Ectodermal cell (in vitro differentiated cells): Measurements from ENCODE around the gene KCNQ1.

ENCODE experiments used
- H3K27ac ChIP-seq: 2 replicates; pipeline ENCODE4 v1.7.0; 2013; ENCODE audit warnings: mild to moderate bottlenecking, low read depth, low read length; ENCODE audit not compliant: insufficient read depth, poor library complexity, severe bottlenecking
- H3K27me3 ChIP-seq: 2 replicates; pipeline ENCODE4 v1.7.0; 2013; ENCODE audit warnings: mild to moderate bottlenecking, low read length; ENCODE audit not compliant: insufficient read depth, control insufficient read depth, poor library complexity, severe bottlenecking
- H3K36me3 ChIP-seq: one replicate; pipeline ENCODE4 v1.7.0; 2013; ENCODE audit warnings: low read length; ENCODE audit not compliant: control insufficient read depth, insufficient read depth
- H3K4me1 ChIP-seq: one replicate; pipeline ENCODE4 v1.7.0; 2013; ENCODE audit warnings: low read length; ENCODE audit not compliant: control insufficient read depth, insufficient read depth
- H3K4me3 ChIP-seq: 2 replicates; pipeline ENCODE4 v1.7.0; 2013; ENCODE audit warnings: low read depth, low read length, control low read depth; ENCODE audit not compliant: insufficient read depth
- H3K9me3 ChIP-seq: 2 replicates; pipeline ENCODE4 v1.7.0; 2013; ENCODE audit warnings: mild to moderate bottlenecking, low read length, moderate library complexity; ENCODE audit not compliant: control insufficient read depth
- WGBS, 2 experiments: methylation state at CpG; one replicate each; pipeline ENCODE4 v1.1.7; 2013; ENCODE audit warnings: missing lambda C conversion rate in 2 of 2; 5-methylcytosine and 5-hydroxymethylcytosine counted together

Gene KCNQ1

DNA sequence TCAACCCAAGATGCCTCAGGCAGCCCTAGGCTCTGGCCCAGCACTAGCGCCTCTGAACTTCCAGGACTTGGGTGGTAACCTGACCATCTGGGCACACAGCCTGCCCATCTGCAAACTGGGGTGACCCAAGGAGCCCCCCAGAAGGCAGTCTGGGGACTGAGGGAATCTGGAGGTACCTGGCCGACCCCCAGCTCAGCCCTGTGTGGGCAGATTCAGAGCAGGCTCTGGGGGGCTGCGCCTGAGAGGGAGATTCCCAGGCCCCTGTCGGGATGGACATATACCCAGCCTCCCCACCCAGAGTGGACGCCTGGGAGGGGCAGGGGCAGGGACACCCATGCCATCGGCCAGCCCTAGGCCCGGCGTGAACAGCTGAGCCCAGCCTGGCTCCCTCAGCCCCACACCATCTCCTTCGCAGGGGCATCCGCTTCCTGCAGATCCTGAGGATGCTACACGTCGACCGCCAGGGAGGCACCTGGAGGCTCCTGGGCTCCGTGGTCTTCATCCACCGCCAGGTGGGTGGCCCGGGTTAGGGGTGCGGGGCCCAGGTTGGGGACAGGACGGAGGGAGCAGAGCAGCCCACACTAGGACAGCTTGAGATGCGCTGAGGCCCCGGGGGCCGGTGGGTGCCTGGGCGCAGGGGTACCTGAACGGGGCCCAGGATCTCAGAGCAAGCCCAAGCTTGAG lies 126.9 kb downstream of the KCNQ1 start:
- Histone ChIP-seq H3K36me3 (no peaks in the 10 kb centered on the region), H3K4me3 (no peak overlapping the region), H3K9me3 (no peaks in the 10 kb centered on the region), H3K27me3 (no peaks in the 10 kb centered on the region), H3K4me1 (peaks cover 8% of the 10 kb centered on the region), H3K27ac (no peak overlapping the region)
- WGBS, 2 experiments = 93 to 95% methylated on average over 23 of the region's 23 CpGs

DNA sequence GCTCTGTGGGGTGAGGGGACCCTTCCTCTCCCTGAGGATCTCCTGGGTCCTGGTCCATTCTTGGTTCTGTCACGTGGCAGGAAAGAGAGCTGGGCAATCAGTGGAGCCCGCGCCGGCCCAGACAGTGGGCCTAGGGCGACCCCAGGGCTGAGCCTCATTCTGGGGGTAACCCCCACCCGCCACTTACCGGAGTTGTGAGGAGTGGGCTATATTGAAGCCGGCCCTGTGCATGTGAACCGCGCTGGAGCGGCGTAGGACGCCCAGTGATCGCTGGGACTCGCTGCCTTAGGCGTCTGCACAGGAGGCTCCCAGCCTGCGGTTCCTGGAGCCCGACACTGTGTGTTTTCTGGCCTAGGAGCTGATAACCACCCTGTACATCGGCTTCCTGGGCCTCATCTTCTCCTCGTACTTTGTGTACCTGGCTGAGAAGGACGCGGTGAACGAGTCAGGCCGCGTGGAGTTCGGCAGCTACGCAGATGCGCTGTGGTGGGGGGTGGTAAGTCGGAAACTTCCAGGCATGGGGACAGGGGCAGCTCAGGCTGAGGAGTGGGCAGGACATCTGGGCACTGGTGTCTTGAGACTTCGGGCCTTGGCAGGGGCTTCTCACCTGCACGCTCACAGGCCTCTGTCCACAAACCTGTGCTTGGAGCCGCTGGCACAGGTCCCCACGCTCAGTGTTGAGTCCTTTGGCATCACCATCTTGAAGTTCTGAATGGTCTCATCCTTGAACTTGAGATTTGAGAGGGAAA lies 127.9 kb downstream of the KCNQ1 start:
- H3K9me3 ChIP-seq = no peaks in the 10 kb centered on the region
- no peak overlapping the region for H3K4me3 ChIP-seq
- WGBS, 2 experiments = 95% methylated on average over 33 of the region's 33 CpGs
- no peaks in the 10 kb centered on the region for H3K27me3 ChIP-seq
- no peak overlapping the region for H3K27ac ChIP-seq
- peaks cover 8% of the 10 kb centered on the region for H3K4me1 ChIP-seq
- no peaks in the 10 kb centered on the region for H3K36me3 ChIP-seq

GRCh38 chr11:2573240-2574042 lies 128.6 kb downstream of the KCNQ1 start:
- WGBS, 2 experiments = 93 to 95% methylated on average over 28 of the region's 28 CpGs

GRCh38 chr11:2574043-2574552 lies 129.3 kb downstream of the KCNQ1 start:
- Histone ChIP-seq H3K27ac (no peak overlapping the region), H3K27me3 (no peaks in the 10 kb centered on the region), H3K4me1 (peaks cover 8% of the 10 kb centered on the region), H3K36me3 (no peaks in the 10 kb centered on the region), H3K9me3 (no peaks in the 10 kb centered on the region), H3K4me3 (no peak overlapping the region)
- WGBS, 2 experiments = 93 to 95% methylated on average over 22 of the region's 22 CpGs

More at GRCh38 chr11:2573240-2574042, 128.6 kb downstream of the KCNQ1 start:
- H3K36me3 ChIP-seq = no peaks in the 10 kb centered on the region
- no peak overlapping the region for H3K27ac ChIP-seq
- no peaks in the 10 kb centered on the region for H3K27me3 ChIP-seq
- no peaks in the 10 kb centered on the region for H3K9me3 ChIP-seq
- H3K4me1 ChIP-seq = peaks cover 8% of the 10 kb centered on the region
- no peak overlapping the region for H3K4me3 ChIP-seq

DNA sequence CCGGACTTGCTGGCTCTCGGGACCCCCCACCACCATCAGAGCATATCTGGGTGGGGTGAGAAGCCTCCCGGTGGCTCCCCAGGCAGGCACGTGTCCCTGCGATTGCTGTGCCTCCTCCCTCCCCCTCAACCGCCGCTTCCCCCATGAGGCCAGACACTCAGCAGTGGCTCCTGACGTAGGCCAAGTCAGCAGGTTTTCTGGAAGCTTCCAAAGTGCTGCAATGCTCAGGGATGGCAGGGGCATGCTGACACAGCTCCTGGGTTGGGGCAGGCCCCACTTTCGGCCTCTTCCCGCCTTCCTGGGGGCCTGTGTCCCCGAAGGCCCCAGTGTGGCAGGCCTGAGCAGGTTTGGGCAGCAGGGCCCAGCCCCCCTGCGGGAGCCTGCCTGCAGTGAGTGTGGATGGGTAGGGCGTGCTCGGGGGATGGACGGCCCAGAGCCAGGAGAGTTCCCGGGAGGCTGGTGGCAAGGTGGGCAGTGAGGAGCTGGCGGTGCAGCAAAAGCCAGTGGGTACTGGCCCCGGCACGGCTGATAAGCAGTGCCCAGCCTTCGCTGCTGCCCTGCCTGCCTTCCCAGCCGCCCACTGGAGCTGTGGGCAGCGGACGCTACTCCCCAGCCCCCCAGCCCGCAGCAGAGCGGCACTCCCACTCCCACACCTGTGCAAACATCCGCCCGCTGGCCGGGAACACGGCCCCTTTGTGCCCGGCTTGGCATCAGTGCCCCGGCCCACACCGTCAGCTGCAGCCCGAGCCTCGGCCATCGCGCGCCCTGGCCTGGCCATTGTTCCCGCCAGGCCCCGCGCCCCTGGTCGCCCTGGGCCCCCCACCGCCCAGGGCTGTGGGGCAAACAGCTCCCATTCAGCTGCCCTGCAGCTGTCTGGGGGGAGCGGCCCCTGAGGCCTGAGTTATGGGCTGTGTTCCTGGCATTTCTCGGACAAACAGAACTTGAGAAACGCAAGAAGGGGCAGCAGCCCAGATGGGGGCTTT lies 130.0 kb downstream of the KCNQ1 start:
- Histone ChIP-seq H3K9me3 (no peaks in the 10 kb centered on the region), H3K4me1 (peaks cover 8% of the 10 kb centered on the region), H3K27ac (no peak overlapping the region), H3K36me3 (no peaks in the 10 kb centered on the region), H3K27me3 (no peaks in the 10 kb centered on the region), H3K4me3 (no peak overlapping the region)
- 91% methylated on average over 45 of the region's 45 CpGs for WGBS, 2 experiments

GRCh38 chr11:2575591-2576051 lies 130.8 kb downstream of the KCNQ1 start:
- WGBS, 2 experiments = 84 to 91% methylated on average over 17 of the region's 17 CpGs
- Histone ChIP-seq H3K27me3 (no peaks in the 10 kb centered on the region), H3K9me3 (no peaks in the 10 kb centered on the region), H3K4me1 (peaks cover 8% of the 10 kb centered on the region), H3K36me3 (no peaks in the 10 kb centered on the region), H3K27ac (no peak overlapping the region), H3K4me3 (no peak overlapping the region)

DNA sequence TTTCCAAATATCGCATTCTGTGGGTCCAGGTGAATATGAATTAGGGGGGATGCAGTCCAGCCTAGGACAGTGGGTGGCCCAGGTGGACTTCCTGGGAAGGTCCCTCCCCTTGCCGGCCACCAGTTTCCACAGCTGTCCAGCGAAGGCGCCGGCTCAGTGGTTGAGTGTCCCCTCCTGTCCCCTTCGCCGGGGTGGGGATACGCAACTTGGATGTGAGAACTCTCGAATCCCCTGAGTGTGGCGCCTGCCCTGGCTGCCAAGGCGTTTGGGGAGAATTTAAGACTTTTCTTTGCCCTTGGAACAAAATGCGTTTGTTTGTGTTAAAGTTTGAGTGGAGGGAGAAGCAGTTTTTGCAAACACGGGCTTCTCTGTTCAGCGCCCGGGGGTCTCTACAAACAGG lies 131.3 kb downstream of the KCNQ1 start:
- Histone ChIP-seq H3K36me3 (no peaks in the 10 kb centered on the region), H3K4me1 (peaks cover 8% of the 10 kb centered on the region), H3K4me3 (no peak overlapping the region), H3K27ac (no peak overlapping the region), H3K27me3 (no peaks in the 10 kb centered on the region), H3K9me3 (no peaks in the 10 kb centered on the region)
- WGBS, 2 experiments = 93 to 94% methylated on average over 15 of the region's 15 CpGs

GRCh38 chr11:2576549-2576948 lies 131.7 kb downstream of the KCNQ1 start:
- Histone ChIP-seq H3K9me3 (no peaks in the 10 kb centered on the region), H3K4me3 (no peak overlapping the region), H3K27ac (no peak overlapping the region), H3K27me3 (no peaks in the 10 kb centered on the region), H3K4me1 (peaks cover 8% of the 10 kb centered on the region), H3K36me3 (no peaks in the 10 kb centered on the region)
- 89 to 92% methylated on average over 15 of the region's 15 CpGs for WGBS, 2 experiments
